ENCODE results near the gene DNAJC6.

DNAJC6 gene

GRCh38 chr1:65346190-65346589 lies 36.8 kb downstream of the DNAJC6 start:
- TF ChIP-seq CTCF (IDR thresholded peaks at IDR 0.05; ENCODE audit: control insufficient read depth, extremely low read depth, insufficient read depth), result no peak
- no peak for DNase-seq (ENCODE audit: low read depth)
- H3K4me3 ChIP-seq (ENCODE audit: low read depth, low read length), result no peak overlapping the region

- no peak for DNase-seq (ENCODE audit: low read depth)
- H3K4me3 ChIP-seq (ENCODE audit: low read depth, low read length), result no peak overlapping the region
- TF ChIP-seq CTCF (IDR thresholded peaks at IDR 0.05; ENCODE audit: control insufficient read depth, extremely low read depth, insufficient read depth), result no peak
Observed at GRCh38 chr1:65355031-65355712, 45.8 kb downstream of the DNAJC6 start.

DNA sequence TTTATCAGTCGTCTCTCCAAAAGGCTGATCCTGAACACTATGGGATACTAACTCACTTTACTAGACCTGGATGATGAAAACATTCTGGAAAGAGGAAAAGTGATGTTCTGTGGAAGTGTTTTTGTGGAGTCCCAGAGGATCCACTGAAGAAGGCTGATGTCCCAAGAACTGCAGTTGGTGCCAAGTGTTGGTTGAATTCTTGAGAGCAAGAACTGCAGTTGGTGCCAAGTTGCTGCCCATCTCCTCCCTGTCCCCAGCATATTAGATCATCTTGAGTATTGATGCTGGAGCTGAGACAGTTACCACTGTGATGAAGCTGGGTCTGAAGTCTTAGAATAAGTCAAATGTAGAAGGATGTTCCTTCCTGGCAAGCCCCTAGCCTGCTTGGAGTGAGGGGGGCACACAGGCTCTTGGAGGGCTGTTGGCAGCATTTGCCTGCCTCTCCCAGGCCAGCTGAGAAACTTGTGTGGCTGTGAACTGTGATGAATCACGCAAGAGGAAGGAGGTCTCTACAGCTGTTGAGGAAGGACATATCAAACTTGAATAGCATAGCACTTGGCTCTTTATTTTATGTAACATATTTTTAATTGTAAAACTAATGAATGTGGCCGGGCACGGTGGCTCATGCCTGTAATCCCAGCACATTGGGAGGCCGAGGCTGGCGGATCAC lies 48.1 kb downstream of the DNAJC6 start:
- no peak overlapping the region for H3K4me3 ChIP-seq (ENCODE audit: low read depth, low read length)
- TF ChIP-seq CTCF (IDR thresholded peaks at IDR 0.05; ENCODE audit: control insufficient read depth, extremely low read depth, insufficient read depth), result no peak
- DNase-seq (ENCODE audit: low read depth), result no peak

- no peak for TF ChIP-seq CTCF (IDR thresholded peaks at IDR 0.05; ENCODE audit: control insufficient read depth, extremely low read depth, insufficient read depth)
- no peak for DNase-seq (ENCODE audit: low read depth)
- H3K4me3 ChIP-seq (ENCODE audit: low read depth, low read length), result no peak overlapping the region
Observed at GRCh38 chr1:65359888-65360287, 50.5 kb downstream of the DNAJC6 start.

DNA sequence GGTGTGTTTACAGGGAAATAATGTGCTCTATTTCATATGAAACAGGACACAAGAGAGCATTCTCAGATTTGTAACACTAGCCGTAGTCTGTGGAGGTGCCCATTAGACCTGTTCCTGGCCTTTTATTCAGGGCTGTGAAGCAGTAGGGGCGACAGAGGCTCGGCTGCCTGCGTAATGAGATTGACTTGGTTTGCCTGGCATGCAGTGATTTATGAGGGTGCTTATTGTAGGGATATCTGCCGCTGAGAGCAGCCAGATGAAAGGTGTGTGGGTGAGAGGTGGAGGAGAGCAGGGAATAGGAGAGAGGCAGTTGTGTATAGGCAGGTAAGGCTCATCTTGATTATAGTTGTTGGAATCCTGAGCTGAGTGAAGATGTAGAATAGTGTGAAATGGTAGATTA lies 51.3 kb downstream of the DNAJC6 start:
- no peak for TF ChIP-seq CTCF (IDR thresholded peaks at IDR 0.05; ENCODE audit: control insufficient read depth, extremely low read depth, insufficient read depth)
- DNase-seq (ENCODE audit: low read depth), result no peak
- H3K4me3 ChIP-seq (ENCODE audit: low read depth, low read length), result no peak overlapping the region

GRCh38 chr1:65362545-65362944 lies 53.2 kb downstream of the DNAJC6 start:
- DNase-seq (ENCODE audit: low read depth), result no peak
- no peak overlapping the region for H3K4me3 ChIP-seq (ENCODE audit: low read depth, low read length)
- TF ChIP-seq CTCF (IDR thresholded peaks at IDR 0.05; ENCODE audit: control insufficient read depth, extremely low read depth, insufficient read depth), result no peak

GRCh38 chr1:65363484-65363883 lies 54.1 kb downstream of the DNAJC6 start:
- no peak for TF ChIP-seq CTCF (IDR thresholded peaks at IDR 0.05; ENCODE audit: control insufficient read depth, extremely low read depth, insufficient read depth)
- no peak for DNase-seq (ENCODE audit: low read depth)
- H3K4me3 ChIP-seq (ENCODE audit: low read depth, low read length), result no peak overlapping the region

Measured in LNCaP clone FGC (cell line).